Stomach (tissue), 4 donors: ENCODE results near the gene ANKRD23.

Source experiments
- CTCF ChIP-seq, 7 experiments: fragments of 450-650 bp in 4 of 7; fragments of 200-600 bp in 3 of 7; sonication (generic) in 3 of 7; IDR thresholded peaks; one replicate each; pipeline ENCODE4 v1.5.1; 2016 to 2019; ENCODE audit warnings: antibody characterized with exemption in 7 of 7, control low read depth in 2 of 7, mild to moderate bottlenecking in 1 of 7
- EP300 ChIP-seq: sonication (generic); formaldehyde crosslinking; IDR thresholded peaks from one replicate; pipeline ENCODE4 v1.6.1; 2017; ENCODE audit warnings: antibody characterized with exemption
- POLR2A ChIP-seq, 4 donors: fragments of 450-650 bp; IDR thresholded peaks; one replicate each; pipeline ENCODE4 v1.6.1; 2016; ENCODE audit warnings: antibody characterized with exemption in 4 of 4, control low read depth in 2 of 4, mild to moderate bottlenecking in 1 of 4, moderate library complexity in 1 of 4

- TF ChIP-seq CTCF (IDR thresholded peaks at IDR 0.05) (no peak), POLR2A (IDR thresholded peaks at IDR 0.05) (no peak), EP300 (no peak)
These were observed 43.7 kb upstream of the ANKRD23 start for GRCh38 chr2:96887493-96888012.
